ENCODE results near the gene TMEM31.

DNA sequence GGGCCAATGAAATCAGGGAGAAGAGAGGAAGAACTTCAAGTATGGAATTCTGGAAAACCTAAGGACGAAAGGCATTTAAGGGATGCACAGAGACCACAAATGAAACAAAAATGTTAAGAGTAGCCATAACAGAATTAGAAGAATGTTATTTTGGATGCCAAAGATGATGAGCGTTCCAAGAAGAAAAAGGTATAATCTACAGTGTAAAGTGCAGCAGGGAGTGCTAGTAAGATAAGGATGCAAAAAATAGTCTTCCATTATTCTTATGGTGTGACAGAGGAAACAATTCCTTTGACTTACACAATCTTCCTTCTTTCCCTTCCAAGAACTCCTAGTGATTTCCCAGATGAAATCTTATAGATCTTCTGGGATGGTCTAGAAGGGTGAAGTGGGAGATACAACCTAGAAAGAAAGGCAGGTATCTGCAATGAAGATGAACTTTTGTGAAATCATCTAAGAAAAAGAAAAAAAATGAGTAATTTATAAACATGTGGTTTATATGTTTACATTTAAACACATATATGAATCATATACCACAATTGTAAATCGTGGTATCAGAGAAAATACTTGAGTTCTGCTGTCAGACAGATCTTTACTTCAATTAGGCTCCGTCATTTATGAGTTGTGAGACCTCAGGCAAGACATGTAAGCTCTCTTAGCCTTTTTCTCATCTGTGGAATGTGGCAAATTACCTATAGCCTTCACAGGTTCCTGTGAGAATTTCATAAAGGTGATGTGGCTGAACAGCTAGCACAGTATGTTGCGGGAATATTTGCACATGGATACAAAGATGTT lies 32.3 kb upstream of the TMEM31 start:
- TF ChIP-seq, protein P1, sequence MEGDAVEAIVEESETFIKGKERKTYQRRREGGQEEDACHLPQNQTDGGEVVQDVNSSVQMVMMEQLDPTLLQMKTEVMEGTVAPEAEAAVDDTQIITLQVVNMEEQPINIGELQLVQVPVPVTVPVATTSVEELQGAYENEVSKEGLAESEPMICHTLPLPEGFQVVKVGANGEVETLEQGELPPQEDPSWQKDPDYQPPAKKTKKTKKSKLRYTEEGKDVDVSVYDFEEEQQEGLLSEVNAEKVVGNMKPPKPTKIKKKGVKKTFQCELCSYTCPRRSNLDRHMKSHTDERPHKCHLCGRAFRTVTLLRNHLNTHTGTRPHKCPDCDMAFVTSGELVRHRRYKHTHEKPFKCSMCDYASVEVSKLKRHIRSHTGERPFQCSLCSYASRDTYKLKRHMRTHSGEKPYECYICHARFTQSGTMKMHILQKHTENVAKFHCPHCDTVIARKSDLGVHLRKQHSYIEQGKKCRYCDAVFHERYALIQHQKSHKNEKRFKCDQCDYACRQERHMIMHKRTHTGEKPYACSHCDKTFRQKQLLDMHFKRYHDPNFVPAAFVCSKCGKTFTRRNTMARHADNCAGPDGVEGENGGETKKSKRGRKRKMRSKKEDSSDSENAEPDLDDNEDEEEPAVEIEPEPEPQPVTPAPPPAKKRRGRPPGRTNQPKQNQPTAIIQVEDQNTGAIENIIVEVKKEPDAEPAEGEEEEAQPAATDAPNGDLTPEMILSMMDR (IDR thresholded peaks at IDR 0.05 in 8 of 11, conservative IDR thresholded peaks at IDR 0.05 in 3 of 11), result no peak
- no peak for TF ChIP-seq POLR2A (IDR thresholded peaks at IDR 0.05)

Data from spleen (tissue), 7 donors.